ENCODE measurements around the gene RPS3. TPM values are rescaled to one million over a fixed set of nuclear protein-coding genes. Genes with fewer than 3 reads are reported as not detected.

Gene RPS3
- total and polyA plus RNA-seq, 9 of the 15 experiments (the other 6 are each of a cell fraction or from before 2014, with no cell fraction given): 2,700 to 5,771 (median 3,679) TPM

GRCh38 chr11:75351791-75352587 is 47.3 kb upstream of the RPS3 start (continued):
- no peak for TF ChIP-seq ZBTB34 (CRISPR knock-in tag; IDR thresholded peaks at IDR 0.05)
- TF ChIP-seq WHSC1 (IDR thresholded peaks at IDR 0.05; ENCODE audit: low read length): no peak
- TF ChIP-seq IRF2 (CRISPR knock-in tag; IDR thresholded peaks at IDR 0.05): 0 out of 2 replicates have a peak, but pooled peaks have one; percentile 24
- TF ChIP-seq HDAC6 (IDR thresholded peaks at IDR 0.05; ENCODE audit: low read depth, low read length): no peak

DNA sequence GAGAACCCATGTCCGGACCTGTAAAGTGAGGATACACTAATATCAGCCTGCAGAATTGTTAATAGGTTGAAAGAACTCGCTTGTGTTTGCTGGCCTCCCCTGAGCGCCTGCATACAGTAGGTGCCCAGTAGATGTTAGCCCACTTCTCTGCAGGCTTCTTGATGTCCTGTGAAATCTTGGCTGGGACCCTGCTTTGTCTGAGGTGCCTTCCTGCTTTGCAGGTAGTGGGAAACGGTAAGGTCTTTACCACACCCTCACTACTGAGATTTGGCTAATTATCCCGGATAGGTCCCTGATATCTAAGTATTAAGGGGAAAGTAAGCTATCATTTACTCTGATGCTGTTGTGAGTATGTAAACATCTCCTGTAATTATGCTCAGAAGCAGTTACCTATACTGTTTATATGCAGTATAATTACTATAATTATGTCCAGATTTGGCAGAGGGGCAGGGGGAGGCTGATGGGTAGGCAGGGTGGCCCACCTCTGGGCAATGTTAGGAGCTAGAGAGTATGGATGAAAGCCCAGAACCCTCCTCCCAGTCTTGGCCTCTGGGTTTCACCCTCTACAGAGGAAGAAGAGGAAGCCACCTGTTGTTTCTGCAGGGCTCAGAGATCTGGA is 46.6 kb upstream of the RPS3 start:
- H4K20me1 ChIP-seq (replicated peaks; ENCODE audit: control insufficient read depth, insufficient read depth, low read length): no peaks in the 10 kb centered on the region; the same call in 1 of the 2 replicates
- ATAC-seq (no peak), FAIRE-seq (no peak), DNase-seq (ENCODE audit: extremely low read depth in 1 of 4, low spot score in 3 of 4) (peak in 1 of 4 experiments; percentile 8)
- no peaks in the 10 kb centered on the region for H3K27me3 ChIP-seq (ENCODE audit: control insufficient read depth in 2 of 2, insufficient read depth in 2 of 2, low read length in 2 of 2)
- peaks cover 12% of the 10 kb centered on the region; the same call in 1 of the 3 replicates for H3K36me3 ChIP-seq (ENCODE audit: control insufficient read depth, insufficient read depth, low read length)
- H3K9ac ChIP-seq (ENCODE audit: insufficient read depth in 1 of 2, low read depth in 2 of 2, low read length in 2 of 2): peak overlapping the region; percentile 76 to 99
- peak overlapping the region; percentile 69 for H3K4me3 ChIP-seq
- intact Hi-C loops (cut with micrococcal nuclease) (loop anchor here (1.0 kb wide), 1 partner anchor 32 kb away; no protein-coding TSS in a partner anchor), in situ Hi-C loops (cut with MboI) (no loop called here)
- peak overlapping the region; percentile 91 for H2AFZ ChIP-seq (ENCODE audit: low read depth, low read length)
- H3K4me1 ChIP-seq (replicated peaks in 1 of 2; ENCODE audit: control insufficient read depth in 2 of 2, insufficient read depth in 2 of 2, low read length in 2 of 2): peaks cover 36 to 44% of the 10 kb centered on the region in 2 experiments
- WGBS (ENCODE audit: insufficient coverage, low coverage, missing lambda C conversion rate): 26% methylated on average over 5 of the region's 5 CpGs
- no peaks in the 10 kb centered on the region for H3K9me3 ChIP-seq (replicated peaks; ENCODE audit: control insufficient read depth, insufficient read depth, low read depth, low read length)
- no TSS peak for BruUV-seq (replicated peaks)
- H3K79me2 ChIP-seq (ENCODE audit: control insufficient read depth, insufficient read depth, low read length): peaks cover 37% of the 10 kb centered on the region
- peak overlapping the region; percentile 81; the same call in 2 of the 3 replicates for H3K27ac ChIP-seq (ENCODE audit: extremely low read depth, low read depth, low read length)
- CTCF ChIA-PET (ENCODE audit: low intra/inter-chr PET ratio): interaction anchor here (1.1 kb wide), 1 partner anchor 32 kb away, joined by 4 read pairs; no protein-coding TSS in a partner anchor
- H3K4me2 ChIP-seq (ENCODE audit: insufficient read depth, low read length): peak overlapping the region; percentile 83
- TF ChIP-seq POLR3G (IDR thresholded peaks at IDR 0.05; ENCODE audit: extremely low read depth, insufficient read length, insufficient replicate concordance) (no peak), ELF1 (tag; IDR thresholded peaks at IDR 0.05) (peak; percentile 60), MBD2 (IDR thresholded peaks at IDR 0.05; ENCODE audit: borderline replicate concordance, low read depth) (peak; percentile 7; the same call in 1 of the 2 replicates), LCOR (CRISPR knock-in tag; IDR thresholded peaks at IDR 0.05) (0 out of 2 replicates have a peak, but pooled peaks have one; percentile 20), ZKSCAN8 (CRISPR knock-in tag; IDR thresholded peaks at IDR 0.05) (peak; percentile 98), XRCC5 (IDR thresholded peaks at IDR 0.05; ENCODE audit: low read depth, low read length) (peak; percentile 2; the same call in 1 of the 2 replicates), TFAM (CRISPR knock-in tag; conservative IDR thresholded peaks at IDR 0.05) (no peak)
- TF ChIP-seq, protein P1, sequence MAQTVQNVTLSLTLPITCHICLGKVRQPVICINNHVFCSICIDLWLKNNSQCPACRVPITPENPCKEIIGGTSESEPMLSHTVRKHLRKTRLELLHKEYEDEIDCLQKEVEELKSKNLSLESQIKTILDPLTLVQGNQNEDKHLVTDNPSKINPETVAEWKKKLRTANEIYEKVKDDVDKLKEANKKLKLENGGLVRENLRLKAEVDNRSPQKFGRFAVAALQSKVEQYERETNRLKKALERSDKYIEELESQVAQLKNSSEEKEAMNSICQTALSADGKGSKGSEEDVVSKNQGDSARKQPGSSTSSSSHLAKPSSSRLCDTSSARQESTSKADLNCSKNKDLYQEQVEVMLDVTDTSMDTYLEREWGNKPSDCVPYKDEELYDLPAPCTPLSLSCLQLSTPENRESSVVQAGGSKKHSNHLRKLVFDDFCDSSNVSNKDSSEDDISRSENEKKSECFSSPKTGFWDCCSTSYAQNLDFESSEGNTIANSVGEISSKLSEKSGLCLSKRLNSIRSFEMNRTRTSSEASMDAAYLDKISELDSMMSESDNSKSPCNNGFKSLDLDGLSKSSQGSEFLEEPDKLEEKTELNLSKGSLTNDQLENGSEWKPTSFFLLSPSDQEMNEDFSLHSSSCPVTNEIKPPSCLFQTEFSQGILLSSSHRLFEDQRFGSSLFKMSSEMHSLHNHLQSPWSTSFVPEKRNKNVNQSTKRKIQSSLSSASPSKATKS (CRISPR knock-in tag; IDR thresholded peaks at IDR 0.05): no peak
- H3K9me1 ChIP-seq (ENCODE audit: control insufficient read depth, insufficient read depth, low read length): no peaks in the 10 kb centered on the region
- POLR2A ChIA-PET: interaction anchor here (0.5 to 2.2 kb wide), 11 partner anchors 10 to 1417 kb away, joined by 3 to 11 read pairs (median 4); partner anchors contain the start of gene RPS3

Measured in K562 (cell line).